ENCODE data around the gene PLEKHN1.

PLEKHN1 gene

DNA sequence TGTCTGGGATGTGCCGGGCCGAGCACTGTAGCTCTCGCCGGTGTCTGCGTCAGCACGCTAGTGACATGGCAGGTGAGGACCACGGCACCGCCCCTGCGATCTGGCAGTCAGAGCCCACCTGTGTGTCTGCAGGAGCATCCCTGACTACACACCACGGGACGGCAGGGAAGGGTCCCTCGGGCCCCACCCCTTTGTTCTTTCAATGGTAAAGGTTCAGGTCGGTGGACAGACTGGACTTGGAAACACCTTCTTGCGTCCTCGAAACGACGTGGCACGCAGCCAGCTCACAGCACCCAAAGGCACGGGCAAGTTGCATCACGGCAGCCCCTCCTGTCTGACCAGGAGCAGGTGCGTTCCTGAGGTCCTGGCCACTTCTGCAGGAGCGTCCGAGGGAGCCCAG is 46.3 kb upstream of the PLEKHN1 start:
- H3K9me3 ChIP-seq (ENCODE audit: insufficient read depth, low read length): no peaks in the 10 kb centered on the region
- H3K9ac ChIP-seq (ENCODE audit: low read length): no peak overlapping the region
- H3K4me2 ChIP-seq (ENCODE audit: low read depth, low read length, poor library complexity, severe bottlenecking): no peak overlapping the region
- TF ChIP-seq EZH2phosphoT487 (conservative IDR thresholded peaks at IDR 0.05; ENCODE audit: low read length): no peak
- TF ChIP-seq, protein P1, sequence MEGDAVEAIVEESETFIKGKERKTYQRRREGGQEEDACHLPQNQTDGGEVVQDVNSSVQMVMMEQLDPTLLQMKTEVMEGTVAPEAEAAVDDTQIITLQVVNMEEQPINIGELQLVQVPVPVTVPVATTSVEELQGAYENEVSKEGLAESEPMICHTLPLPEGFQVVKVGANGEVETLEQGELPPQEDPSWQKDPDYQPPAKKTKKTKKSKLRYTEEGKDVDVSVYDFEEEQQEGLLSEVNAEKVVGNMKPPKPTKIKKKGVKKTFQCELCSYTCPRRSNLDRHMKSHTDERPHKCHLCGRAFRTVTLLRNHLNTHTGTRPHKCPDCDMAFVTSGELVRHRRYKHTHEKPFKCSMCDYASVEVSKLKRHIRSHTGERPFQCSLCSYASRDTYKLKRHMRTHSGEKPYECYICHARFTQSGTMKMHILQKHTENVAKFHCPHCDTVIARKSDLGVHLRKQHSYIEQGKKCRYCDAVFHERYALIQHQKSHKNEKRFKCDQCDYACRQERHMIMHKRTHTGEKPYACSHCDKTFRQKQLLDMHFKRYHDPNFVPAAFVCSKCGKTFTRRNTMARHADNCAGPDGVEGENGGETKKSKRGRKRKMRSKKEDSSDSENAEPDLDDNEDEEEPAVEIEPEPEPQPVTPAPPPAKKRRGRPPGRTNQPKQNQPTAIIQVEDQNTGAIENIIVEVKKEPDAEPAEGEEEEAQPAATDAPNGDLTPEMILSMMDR (IDR thresholded peaks at IDR 0.05; ENCODE audit: insufficient read depth, low read length, poor library complexity, severe bottlenecking): no peak
- H3K27me3 ChIP-seq (ENCODE audit: low read length): no peaks in the 10 kb centered on the region
- H3K9me2 ChIP-seq (replicated peaks; ENCODE audit: insufficient read depth, low read length): no peaks in the 10 kb centered on the region
- no peak overlapping the region for H2AFZ ChIP-seq (ENCODE audit: low read depth, low read length, severe bottlenecking)
- no peaks in the 10 kb centered on the region for H3K36me3 ChIP-seq (ENCODE audit: low read length)
- H3K4me3 ChIP-seq (ENCODE audit: insufficient read depth, low read length, poor library complexity, severe bottlenecking): no peak overlapping the region
- no peaks in the 10 kb centered on the region for H3K79me2 ChIP-seq (ENCODE audit: insufficient read depth, low read length)
- H4K20me1 ChIP-seq (ENCODE audit: low read depth, low read length): no peaks in the 10 kb centered on the region
- H3K27ac ChIP-seq (ENCODE audit: low read depth, low read length): no peak overlapping the region
- H3F3A ChIP-seq (ENCODE audit: insufficient read depth): no peaks in the 10 kb centered on the region

DNA sequence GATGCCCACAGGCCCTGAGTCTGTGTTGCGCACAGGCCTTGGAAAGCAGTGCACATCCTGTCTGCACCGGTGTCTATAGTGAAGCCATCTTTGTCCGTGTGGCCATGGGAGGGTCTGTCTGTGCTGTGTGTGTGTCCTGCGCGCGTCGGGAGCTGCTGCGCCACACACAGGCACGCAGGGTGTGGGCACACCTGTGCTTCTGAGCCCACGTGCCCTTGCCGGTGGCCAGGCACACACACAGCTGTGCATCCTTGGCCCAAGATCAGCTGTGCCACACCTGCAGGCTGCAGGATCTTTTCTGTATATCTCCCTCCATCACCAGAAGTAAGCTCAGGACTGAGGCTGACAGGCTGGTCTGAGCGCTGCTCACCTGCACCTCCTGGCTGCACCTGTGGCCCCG is 45.8 kb upstream of the PLEKHN1 start:
- Histone ChIP-seq H3K27ac (ENCODE audit: low read depth, low read length) (no peak overlapping the region), H3K9me2 (replicated peaks; ENCODE audit: insufficient read depth, low read length) (no peaks in the 10 kb centered on the region), H3K27me3 (ENCODE audit: low read length) (no peaks in the 10 kb centered on the region), H4K20me1 (ENCODE audit: low read depth, low read length) (no peaks in the 10 kb centered on the region), H3K79me2 (ENCODE audit: insufficient read depth, low read length) (no peaks in the 10 kb centered on the region), H3K9ac (ENCODE audit: low read length) (no peak overlapping the region), H2AFZ (ENCODE audit: low read depth, low read length, severe bottlenecking) (no peak overlapping the region), H3K4me2 (ENCODE audit: low read depth, low read length, poor library complexity, severe bottlenecking) (no peak overlapping the region), H3K4me3 (ENCODE audit: insufficient read depth, low read length, poor library complexity, severe bottlenecking) (no peak overlapping the region), H3F3A (ENCODE audit: insufficient read depth) (no peaks in the 10 kb centered on the region), H3K9me3 (ENCODE audit: insufficient read depth, low read length) (no peaks in the 10 kb centered on the region), H3K36me3 (ENCODE audit: low read length) (no peaks in the 10 kb centered on the region)
- TF ChIP-seq EZH2phosphoT487 (conservative IDR thresholded peaks at IDR 0.05; ENCODE audit: low read length): no peak
- TF ChIP-seq, protein P1 (IDR thresholded peaks at IDR 0.05; ENCODE audit: insufficient read depth, low read length, poor library complexity, severe bottlenecking): no peak

DNA sequence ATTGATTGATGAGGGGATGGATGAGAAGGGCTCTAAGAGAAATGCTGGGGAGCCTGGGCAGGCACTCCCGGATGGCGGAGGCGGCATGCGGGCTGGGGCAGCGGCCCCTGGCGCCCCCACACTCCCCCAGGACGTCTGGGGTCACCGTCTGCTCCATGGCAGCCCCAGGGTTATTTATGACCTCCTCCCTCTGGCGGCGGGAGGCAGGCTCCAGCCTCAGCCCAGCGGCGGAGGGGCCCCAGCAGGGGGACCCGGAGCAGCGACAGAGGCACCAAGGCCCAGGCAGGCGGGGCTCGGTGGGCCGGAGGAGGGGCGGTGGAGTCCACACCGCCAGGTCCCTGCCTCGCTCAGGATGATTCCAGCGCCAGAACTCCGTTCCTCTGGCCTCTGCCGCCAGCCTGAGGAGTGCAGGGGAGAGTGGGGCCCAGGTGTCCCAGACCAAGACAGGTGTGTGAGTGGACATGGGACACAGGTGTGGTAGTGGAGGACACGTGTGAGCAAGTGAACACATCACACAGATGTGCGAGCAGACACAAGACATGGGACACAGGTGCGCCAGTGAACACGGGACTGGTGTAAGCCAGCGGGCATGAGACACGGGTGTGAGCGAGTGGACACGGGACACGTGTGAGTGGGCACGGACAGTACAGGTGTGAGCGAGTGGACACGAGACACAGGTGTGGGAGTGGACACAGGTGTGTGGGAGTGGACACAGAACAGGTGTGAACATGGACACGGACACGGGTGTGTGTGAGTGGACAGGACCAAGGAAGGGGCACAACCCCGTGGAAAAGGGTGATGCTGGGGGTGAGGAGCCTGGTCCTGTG is 45.1 kb upstream of the PLEKHN1 start:
- Histone ChIP-seq H3K27me3 (ENCODE audit: low read length) (no peaks in the 10 kb centered on the region), H3K27ac (ENCODE audit: low read depth, low read length) (no peak overlapping the region)

More for the DNA sequence above, 45.1 kb upstream of the PLEKHN1 start:
- no peaks in the 10 kb centered on the region for H3K9me2 ChIP-seq (replicated peaks; ENCODE audit: insufficient read depth, low read length)
- no peaks in the 10 kb centered on the region for H3K36me3 ChIP-seq (ENCODE audit: low read length)
- H4K20me1 ChIP-seq (ENCODE audit: low read depth, low read length): no peaks in the 10 kb centered on the region
- H2AFZ ChIP-seq (ENCODE audit: low read depth, low read length, severe bottlenecking): no peak overlapping the region
- no peak overlapping the region for H3K4me2 ChIP-seq (ENCODE audit: low read depth, low read length, poor library complexity, severe bottlenecking)
- H3F3A ChIP-seq (ENCODE audit: insufficient read depth): no peaks in the 10 kb centered on the region
- no peaks in the 10 kb centered on the region for H3K9me3 ChIP-seq (ENCODE audit: insufficient read depth, low read length)
- H3K9ac ChIP-seq (ENCODE audit: low read length): no peak overlapping the region
- H3K79me2 ChIP-seq (ENCODE audit: insufficient read depth, low read length): no peaks in the 10 kb centered on the region
- no peak for TF ChIP-seq EZH2phosphoT487 (conservative IDR thresholded peaks at IDR 0.05; ENCODE audit: low read length)
- H3K4me3 ChIP-seq (ENCODE audit: insufficient read depth, low read length, poor library complexity, severe bottlenecking): no peak overlapping the region

All from SU-DHL-6 (cell line).